GF-D8 (cell line): ENCODE results near the gene EP400.

Source experiments
- DNase-seq: peaks from one replicate; lab custom pipeline; 2025; lab: John Stamatoyannopoulos, UW

The EP400 gene

GRCh38 chr12:131912518-131913274 is 37.0 kb upstream of the EP400 start:
- no peak for DNase-seq

GRCh38 chr12:131913666-131914065 is 36.1 kb upstream of the EP400 start:
- DNase-seq = no peak

- no peak for DNase-seq
These were observed 35.5 kb upstream of the EP400 start for GRCh38 chr12:131914179-131914702.

GRCh38 chr12:131915000-131915689 is 34.6 kb upstream of the EP400 start:
- DNase-seq = no peak

GRCh38 chr12:131915823-131916222 is 33.9 kb upstream of the EP400 start:
- DNase-seq = no peak

- DNase-seq = no peak
These were observed 33.2 kb upstream of the EP400 start for GRCh38 chr12:131916306-131917138.

- no peak for DNase-seq
These were observed 32.5 kb upstream of the EP400 start for GRCh38 chr12:131917139-131917710.

GRCh38 chr12:131917711-131918306 is 31.9 kb upstream of the EP400 start:
- no peak for DNase-seq

- DNase-seq = no peak
These were observed 31.3 kb upstream of the EP400 start for GRCh38 chr12:131918311-131919050.

GRCh38 chr12:131919051-131919347 is 30.7 kb upstream of the EP400 start:
- DNase-seq = no peak

GRCh38 chr12:131919366-131920156 is 30.2 kb upstream of the EP400 start:
- no peak for DNase-seq

- no peak for DNase-seq
These were observed 29.6 kb upstream of the EP400 start for GRCh38 chr12:131920157-131920508.

GRCh38 chr12:131920902-131921840 is 28.6 kb upstream of the EP400 start:
- DNase-seq = no peak

- DNase-seq = no peak
These were observed 27.6 kb upstream of the EP400 start for GRCh38 chr12:131921866-131922769.

- DNase-seq = no peak
These were observed 27.0 kb upstream of the EP400 start for GRCh38 chr12:131922772-131923171.

- no peak for DNase-seq
These were observed 26.5 kb upstream of the EP400 start for GRCh38 chr12:131923260-131923659.

GRCh38 chr12:131927110-131928079 is 22.3 kb upstream of the EP400 start:
- DNase-seq = no peak
